Adipocyte (in vitro differentiated cells): ENCODE measurements around the gene CACNA2D2.

Source experiments
- DNase-seq: peaks from one replicate; pipeline ENCODE4 v3.0.0-alpha.2; 2015; ENCODE audit warnings: low read depth
- H3K27me3 ChIP-seq: replicated peaks from 2 replicates; pipeline ENCODE4 v1.7.0; 2013; ENCODE audit warnings: mild to moderate bottlenecking, low read length, moderate library complexity; ENCODE audit not compliant: control insufficient read depth, insufficient read depth
- H3K36me3 ChIP-seq: 2 replicates; pipeline ENCODE4 v1.7.0; 2013; ENCODE audit warnings: low read length, mild to moderate bottlenecking, moderate library complexity; ENCODE audit not compliant: control insufficient read depth, insufficient read depth, severe bottlenecking
- H3K4me1 ChIP-seq: 2 replicates; pipeline ENCODE4 v1.7.0; 2013; ENCODE audit warnings: mild to moderate bottlenecking, low read length, moderate library complexity; ENCODE audit not compliant: control insufficient read depth, insufficient read depth
- H3K4me3 ChIP-seq: 2 replicates; pipeline ENCODE4 v1.7.0; 2013; ENCODE audit warnings: mild to moderate bottlenecking, low read length, moderate library complexity
- H3K9ac ChIP-seq: 2 replicates; pipeline ENCODE4 v1.7.0; 2013; ENCODE audit warnings: mild to moderate bottlenecking, low read length, moderate library complexity
- H3K9me3 ChIP-seq: 2 replicates; pipeline ENCODE4 v1.7.0; 2013; ENCODE audit warnings: mild to moderate bottlenecking, low read length, moderate library complexity; ENCODE audit not compliant: control insufficient read depth

CACNA2D2 gene

DNA sequence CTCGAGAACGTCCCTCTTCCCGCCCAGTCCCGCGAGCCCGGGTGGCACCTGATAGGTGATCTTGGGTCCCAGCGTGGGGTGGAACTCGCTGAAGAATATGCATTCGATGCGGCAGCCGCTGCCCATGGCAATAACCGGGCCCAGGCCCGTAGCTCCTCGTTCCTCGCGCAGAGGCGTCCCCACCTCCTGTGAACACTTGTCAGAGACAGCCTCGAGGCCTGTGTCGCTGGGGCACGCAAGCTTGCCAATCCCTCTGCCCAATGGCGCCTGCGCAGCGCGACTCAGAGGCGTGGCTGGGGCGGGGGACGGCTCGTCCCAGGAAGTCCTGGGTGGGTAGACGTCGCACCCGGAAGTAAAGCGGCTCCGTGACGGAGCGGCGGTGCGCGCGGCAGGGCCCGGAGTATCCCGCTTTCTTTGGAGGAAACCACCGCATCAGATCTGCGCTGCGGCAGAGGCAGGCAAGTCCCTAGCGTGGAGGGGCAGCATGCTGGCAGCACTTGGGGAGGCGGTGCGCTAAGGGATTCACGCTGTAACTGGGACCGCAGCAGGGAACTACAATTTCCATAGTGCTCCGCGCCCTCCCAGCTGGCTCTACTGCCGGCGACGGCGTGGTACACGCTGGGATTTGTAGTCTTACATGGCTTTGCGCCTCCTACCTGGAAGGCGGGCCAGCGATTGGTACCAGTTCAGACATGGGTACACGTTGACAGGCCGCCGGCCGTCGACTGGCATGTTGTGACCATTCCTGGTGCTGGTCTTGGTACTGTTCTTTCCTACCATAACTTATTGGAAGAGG is 152.7 kb downstream of the CACNA2D2 start, which contains the start of the genes CYB561D2 and NPRL2:
CYB561D2 (plus strand) TSS at position 336 of the 796 bp plus-strand sequence. CDS start 572 bp downstream, outside the sequence.
NPRL2 (minus strand) TSS at position 249 of the 796 bp plus-strand sequence; CDS start at position 126, 123 bp downstream.
- peak; percentile 97 for DNase-seq
- Histone ChIP-seq H3K4me1 (peaks cover 29% of the 10 kb centered on the region), H3K27me3 (no peaks in the 10 kb centered on the region), H3K36me3 (peaks cover 34% of the 10 kb centered on the region), H3K9me3 (no peaks in the 10 kb centered on the region), H3K9ac (peak within 1 kb of the TSS; percentile 95), H3K4me3 (peak within 1 kb of the TSS; percentile 88)

GRCh38 chr3:50350213-50350526 is 153.3 kb downstream of the CACNA2D2 start:
- no peak for DNase-seq

DNA sequence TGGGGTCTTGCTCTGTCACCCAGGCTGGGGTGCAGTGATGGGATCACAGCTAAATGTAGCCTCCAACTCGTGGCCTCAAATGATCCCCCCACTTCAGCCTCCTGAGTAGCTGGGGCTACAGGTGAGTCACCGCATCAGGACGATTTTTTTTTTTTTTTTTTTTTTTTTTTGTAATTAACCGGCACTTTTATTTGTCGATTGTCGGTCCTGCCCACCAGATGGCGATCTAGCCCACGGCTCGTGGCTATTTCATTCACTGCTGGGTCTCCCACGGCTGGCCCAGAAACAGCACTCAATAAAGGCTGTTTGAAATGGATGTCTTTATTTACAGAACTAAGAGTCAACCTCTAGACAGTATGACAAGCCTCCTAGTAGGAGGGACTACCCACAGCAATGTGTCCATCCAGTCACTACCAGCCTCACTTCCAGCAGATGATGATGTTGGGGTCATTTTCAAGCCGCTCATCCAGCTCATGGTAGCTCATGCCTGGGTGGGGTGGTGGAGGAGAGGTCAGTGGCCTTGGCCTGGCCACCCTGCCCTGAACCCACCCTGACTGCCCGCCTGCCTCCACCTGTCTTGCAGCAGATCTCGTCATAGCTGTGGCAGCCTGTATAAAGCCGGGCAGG is 156.1 kb downstream of the CACNA2D2 start:
- peak; percentile 86 for DNase-seq
- peaks cover 29% of the 10 kb centered on the region for H3K4me1 ChIP-seq
- no peak overlapping the region for H3K9ac ChIP-seq
- no peaks in the 10 kb centered on the region for H3K27me3 ChIP-seq
- no peaks in the 10 kb centered on the region for H3K9me3 ChIP-seq
- H3K36me3 ChIP-seq, result peaks cover 9% of the 10 kb centered on the region
- H3K4me3 ChIP-seq, result no peak overlapping the region

More at GRCh38 chr3:50350213-50350526, 153.3 kb downstream of the CACNA2D2 start:
- no peaks in the 10 kb centered on the region for H3K9me3 ChIP-seq
- peaks cover 28% of the 10 kb centered on the region for H3K4me1 ChIP-seq
- H3K27me3 ChIP-seq, result no peaks in the 10 kb centered on the region
- peak overlapping the region; percentile 88 for H3K4me3 ChIP-seq
- peak overlapping the region; percentile 95 for H3K9ac ChIP-seq
- H3K36me3 ChIP-seq, result peaks cover 31% of the 10 kb centered on the region

DNA sequence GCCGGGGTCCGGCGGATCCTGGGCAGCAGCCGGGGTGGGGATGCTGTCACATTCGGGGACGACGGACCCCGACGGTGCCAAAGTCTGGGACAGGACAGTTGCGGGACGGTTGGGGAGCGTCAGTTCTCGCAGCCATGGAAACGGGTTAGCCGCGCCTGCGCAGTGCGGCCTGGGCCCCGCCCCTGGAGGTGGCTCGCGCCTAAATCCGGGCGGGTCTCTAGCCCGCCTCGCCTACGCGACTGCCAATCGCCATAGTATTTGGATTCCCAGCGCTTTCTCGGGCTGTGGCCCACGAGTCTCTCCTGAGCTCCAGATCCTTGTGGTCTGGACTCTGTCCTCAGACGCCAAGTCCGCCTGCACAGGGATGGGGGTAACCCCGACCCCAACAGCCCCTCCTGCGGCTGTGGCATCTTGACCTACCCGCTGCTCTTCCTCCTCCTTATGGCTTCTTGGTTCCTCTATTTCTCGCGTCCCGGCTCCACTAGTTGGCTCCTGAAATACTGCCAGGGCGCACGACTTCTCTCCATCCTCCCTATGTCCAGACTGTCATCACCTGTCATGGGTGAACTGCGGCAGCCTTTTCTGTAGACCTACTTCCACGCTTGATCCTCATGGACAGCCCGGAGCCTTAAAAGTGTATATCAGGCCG is 157.7 kb downstream of the CACNA2D2 start, which contains the start of gene ZMYND10:
ZMYND10 (minus strand) TSS at position 147 of the 649 bp plus-strand sequence. CDS start 153 bp downstream, outside the sequence.
- peak; percentile 67 for DNase-seq
- Histone ChIP-seq H3K4me3 (peak within 1 kb of the TSS; percentile 76), H3K36me3 (peaks cover 9% of the 10 kb centered on the region), H3K4me1 (peaks cover 26% of the 10 kb centered on the region), H3K9me3 (no peaks in the 10 kb centered on the region), H3K9ac (peak within 1 kb of the TSS; percentile 73), H3K27me3 (no peaks in the 10 kb centered on the region)

- peak overlapping the region; percentile 73 for H3K9ac ChIP-seq
- H3K4me1 ChIP-seq, result peaks cover 25% of the 10 kb centered on the region
- DNase-seq, result no peak
- no peaks in the 10 kb centered on the region for H3K9me3 ChIP-seq
- H3K27me3 ChIP-seq, result no peaks in the 10 kb centered on the region
- H3K4me3 ChIP-seq, result peak overlapping the region; percentile 76
- H3K36me3 ChIP-seq, result peaks cover 9% of the 10 kb centered on the region
These were observed 158.4 kb downstream of the CACNA2D2 start for GRCh38 chr3:50345008-50345407.

- DNase-seq, result no peak
- H3K36me3 ChIP-seq, result peaks cover under 1% of the 10 kb centered on the region
- H3K4me1 ChIP-seq, result peaks cover 35% of the 10 kb centered on the region
- no peaks in the 10 kb centered on the region for H3K9me3 ChIP-seq
- no peak overlapping the region for H3K4me3 ChIP-seq
- H3K9ac ChIP-seq, result no peak overlapping the region
- no peaks in the 10 kb centered on the region for H3K27me3 ChIP-seq
These were observed 160.4 kb downstream of the CACNA2D2 start for GRCh38 chr3:50342813-50343633.

DNA sequence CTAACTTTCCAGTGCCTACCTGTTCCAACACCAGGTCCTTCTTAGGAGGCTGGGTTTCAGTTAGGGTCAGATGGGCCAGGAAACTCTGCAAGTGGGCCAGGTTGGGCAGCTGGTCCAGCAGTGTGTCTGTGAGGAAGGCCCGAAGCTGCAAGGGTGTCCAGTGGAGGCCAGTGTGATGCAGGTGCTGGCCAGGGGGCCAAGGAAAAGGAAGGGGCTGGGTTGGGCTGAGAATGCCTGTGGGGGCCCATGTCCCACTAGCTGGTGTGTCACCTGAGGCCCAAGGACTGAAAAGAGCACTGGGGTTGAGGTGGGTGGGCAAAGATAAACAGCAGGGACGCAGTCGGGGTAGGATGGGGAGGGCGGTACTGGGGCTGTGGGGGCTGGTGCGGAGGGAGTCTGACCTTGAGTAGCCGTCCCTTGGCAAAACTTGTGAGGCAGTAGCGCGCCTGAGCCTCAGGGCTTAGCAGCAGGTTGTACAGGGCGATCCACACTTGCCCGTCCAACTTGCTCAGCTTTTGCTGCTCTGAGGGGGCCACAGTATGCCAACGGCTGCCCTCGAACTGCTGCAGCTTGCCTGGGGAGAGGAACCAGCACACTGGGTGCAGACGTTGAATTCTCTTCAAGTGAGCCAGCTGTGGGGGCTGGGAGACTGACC is 161.3 kb downstream of the CACNA2D2 start:
- H3K9me3 ChIP-seq, result no peaks in the 10 kb centered on the region
- no peak overlapping the region for H3K4me3 ChIP-seq
- H3K36me3 ChIP-seq, result no peaks in the 10 kb centered on the region
- H3K27me3 ChIP-seq, result no peaks in the 10 kb centered on the region
- H3K9ac ChIP-seq, result peak overlapping the region; percentile 89
- peaks cover 39% of the 10 kb centered on the region for H3K4me1 ChIP-seq
- no peak for DNase-seq

DNA sequence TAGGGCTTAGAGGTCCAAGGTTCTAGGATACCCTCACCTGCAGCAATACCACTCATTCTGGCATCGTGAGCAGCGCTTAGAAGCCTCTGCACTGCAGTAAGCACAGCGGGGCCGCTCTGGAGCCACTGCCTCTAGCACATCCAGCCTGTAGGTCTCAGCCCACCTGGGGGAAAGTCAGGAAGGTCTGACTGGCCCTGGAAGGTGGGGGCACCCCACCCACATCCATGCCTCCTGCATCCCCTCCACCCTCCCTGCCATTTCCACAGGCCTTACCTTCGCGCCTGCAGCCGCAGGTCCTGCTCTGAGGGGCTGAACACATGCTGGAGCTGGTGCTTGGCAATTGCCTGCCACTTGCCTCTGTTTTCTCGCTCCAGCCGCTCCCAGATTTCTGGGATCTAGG is 161.9 kb downstream of the CACNA2D2 start:
- Histone ChIP-seq H3K9ac (peak overlapping the region; percentile 89), H3K36me3 (no peaks in the 10 kb centered on the region), H3K4me1 (peaks cover 39% of the 10 kb centered on the region), H3K9me3 (no peaks in the 10 kb centered on the region), H3K4me3 (peak overlapping the region; percentile 80), H3K27me3 (no peaks in the 10 kb centered on the region)
- DNase-seq, result no peak

DNA sequence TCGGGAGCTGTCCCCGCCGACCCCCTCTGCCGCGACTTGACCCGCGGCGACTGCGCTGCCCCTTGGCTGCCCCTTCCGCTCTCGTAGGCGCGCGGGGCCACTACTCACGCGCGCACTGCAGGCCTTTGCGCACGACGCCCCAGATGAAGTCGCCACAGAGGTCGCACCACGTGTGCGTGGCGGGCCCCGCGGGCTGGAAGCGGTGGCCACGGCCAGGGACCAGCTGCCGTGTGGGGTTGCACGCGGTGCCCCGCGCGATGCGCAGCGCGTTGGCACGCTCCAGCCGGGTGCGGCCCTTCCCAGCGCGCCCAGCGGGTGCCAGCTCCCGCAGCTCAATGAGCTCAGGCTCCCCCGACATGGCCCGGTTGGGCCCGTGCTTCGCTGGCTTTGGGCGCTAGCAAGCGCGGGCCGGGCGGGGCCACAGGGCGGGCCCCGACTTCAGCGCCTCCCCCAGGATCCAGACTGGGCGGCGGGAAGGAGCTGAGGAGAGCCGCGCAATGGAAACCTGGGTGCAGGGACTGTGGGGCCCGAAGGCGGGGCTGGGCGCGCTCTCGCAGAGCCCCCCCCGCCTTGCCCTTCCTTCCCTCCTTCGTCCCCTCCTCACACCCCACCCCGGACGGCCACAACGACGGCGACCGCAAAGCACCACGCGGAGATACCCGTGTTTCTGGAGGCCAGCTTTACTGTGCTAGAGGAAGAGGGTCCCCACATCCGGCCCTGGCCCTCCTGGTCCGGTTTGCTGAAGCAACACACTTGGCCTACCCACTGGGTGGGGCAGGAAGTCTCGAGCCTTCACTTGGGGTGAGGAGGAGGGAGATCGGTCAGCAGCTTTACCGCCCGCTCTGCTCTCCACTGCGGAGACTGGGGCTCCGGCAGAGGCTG is 162.7 kb downstream of the CACNA2D2 start, which contains the start of gene RASSF1:
RASSF1 (minus strand) TSS at position 389 of the 882 bp plus-strand sequence; CDS start at position 358, 31 bp downstream.
- Histone ChIP-seq H3K9ac (peak within 1 kb of the TSS; percentile 89), H3K4me3 (peak within 1 kb of the TSS; percentile 80), H3K4me1 (peaks cover 44% of the 10 kb centered on the region), H3K27me3 (no peaks in the 10 kb centered on the region), H3K9me3 (no peaks in the 10 kb centered on the region), H3K36me3 (no peaks in the 10 kb centered on the region)
- no peak for DNase-seq
